Left hindlimb (tissue), 1 donor: ENCODE data around the gene GPNMB.
"Not testable (repeated sequence)": the region's sequence is repeated elsewhere in the genome, so short reads cannot be mapped to it uniquely, and the experiment has no call there.

ENCODE experiments used
- DNase-seq: peaks from one replicate; pipeline ENCODE4 v3.0.0-alpha.2; 2018

GPNMB gene

DNA sequence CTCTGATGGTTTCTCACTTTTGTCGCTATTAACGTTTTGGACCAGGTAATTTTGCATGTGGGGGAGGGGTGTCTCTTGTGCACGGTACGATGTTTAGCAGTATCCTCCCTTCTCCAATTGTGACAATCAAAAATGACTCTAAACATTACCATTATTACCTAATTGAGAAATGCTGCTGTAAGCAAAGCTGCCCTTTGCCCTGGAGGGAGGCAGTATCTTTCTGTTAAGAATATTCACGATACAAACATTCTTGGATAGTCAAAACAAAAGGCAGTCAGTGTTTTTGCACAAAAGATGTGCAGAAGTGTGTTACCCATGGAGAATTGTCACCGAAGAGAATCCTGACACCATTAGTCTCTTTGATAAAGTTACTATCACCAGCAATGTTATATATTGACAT, 62.2 kb downstream of the GPNMB start:
- no peak for DNase-seq

DNA sequence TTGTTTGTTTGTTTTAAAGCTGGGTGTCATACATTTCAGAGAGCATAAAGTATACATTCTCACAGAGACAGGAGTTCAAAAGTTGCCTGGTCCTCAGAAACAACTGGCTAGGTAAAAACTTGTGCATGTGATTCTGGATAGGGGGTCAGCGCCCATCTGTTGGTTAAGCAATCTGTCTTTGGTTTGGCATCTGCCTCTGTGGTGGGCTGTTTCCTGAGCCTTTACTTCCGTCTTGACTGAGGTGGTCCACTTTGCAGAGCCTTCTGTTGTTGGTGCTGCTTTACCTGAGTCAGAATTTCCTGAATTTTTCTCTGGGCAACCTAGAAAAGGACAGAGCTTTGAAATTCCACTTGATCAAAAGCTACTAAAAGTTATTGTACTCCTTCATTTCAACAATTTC, 65.6 kb downstream of the GPNMB start:
- not testable (repeated sequence) for DNase-seq

DNA sequence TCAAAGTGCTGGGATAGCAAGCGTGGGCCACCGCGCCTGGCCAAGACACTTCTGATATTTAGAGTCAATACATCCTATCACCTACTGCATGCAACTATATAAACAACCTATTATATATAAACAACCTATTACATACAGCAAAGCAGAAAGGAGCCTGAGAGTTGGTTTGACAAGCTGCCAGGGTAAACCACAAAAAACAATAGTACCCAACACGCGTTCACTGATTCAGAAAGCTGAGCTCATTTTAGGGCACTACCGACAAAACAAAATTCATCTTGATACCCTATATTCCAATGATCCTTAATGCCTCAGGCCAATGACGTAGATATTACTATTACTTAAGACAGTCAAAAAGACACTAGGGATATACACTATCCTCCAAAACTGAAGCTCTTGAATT, 68.8 kb downstream of the GPNMB start:
- no peak for DNase-seq
